ENCODE data around the gene INHA.
A peak's percentile ranks its signal among the peaks of the same experiment; 100 is the strongest.

The INHA gene

GRCh38 chr2:219571311-219572236 is 536 bp upstream of the INHA start, which contains the start of gene OBSL1:
TSS of gene OBSL1 (minus strand) at chr2:219571539. CDS start at chr2:219571232, 307 bp downstream.
- peak in 37 of 56 donors; percentile 6 to 68 (median 33) for DNase-seq

- no peak for DNase-seq
Observed at GRCh38 chr2:219573166-219573565, 1.1 kb downstream of the INHA start.

- DNase-seq, result no peak
Observed at GRCh38 chr2:219574484-219575311, 2.6 kb downstream of the INHA start.

- DNase-seq, result no peak
Observed at GRCh38 chr2:219575566-219576504, 3.7 kb downstream of the INHA start.

GRCh38 chr2:219576505-219577388 is 4.6 kb downstream of the INHA start:
- DNase-seq, result peak in 31 of 56 donors; percentile 4 to 68 (median 22)

GRCh38 chr2:219578811-219579613 is 6.9 kb downstream of the INHA start:
- no peak for DNase-seq

- no peak for DNase-seq
Observed at GRCh38 chr2:219581346-219581745, 9.2 kb downstream of the INHA start.

GRCh38 chr2:219591091-219591490 is 19.0 kb downstream of the INHA start:
- no peak for DNase-seq

GRCh38 chr2:219592736-219593135 is 20.6 kb downstream of the INHA start:
- DNase-seq, result no peak

GRCh38 chr2:219593154-219593553 is 21.0 kb downstream of the INHA start:
- DNase-seq, result no peak

GRCh38 chr2:219595256-219595655 is 23.1 kb downstream of the INHA start:
- DNase-seq, result no peak

GRCh38 chr2:219596954-219597551 is 24.9 kb downstream of the INHA start:
- DNase-seq, result peak in 3 of 56 donors; percentile 17 to 54 (median 27)

GRCh38 chr2:219597552-219598307 is 25.6 kb downstream of the INHA start, which contains the start of gene STK11IP:
TSS of gene STK11IP (plus strand) at chr2:219597857. CDS start at chr2:219598120, 263 bp downstream.
- DNase-seq, result peak; percentile 57 to 99 (median 95)

GRCh38 chr2:219598308-219599078 is 26.4 kb downstream of the INHA start:
- no peak for DNase-seq

- peak in 1 of 56 donors; percentile 2 for DNase-seq
Observed at GRCh38 chr2:219603771-219604170, 31.7 kb downstream of the INHA start.

GRCh38 chr2:219605607-219605954 is 33.5 kb downstream of the INHA start:
- DNase-seq, result no peak

GRCh38 chr2:219607931-219608330 is 35.8 kb downstream of the INHA start:
- no peak for DNase-seq

All from nucleus accumbens (tissue), 56 donors.